ENCODE results near the gene GHSR.
"Not testable (repeated sequence)": the region's sequence is repeated elsewhere in the genome, so short reads cannot be mapped to it uniquely, and the experiment has no call there.

The GHSR gene, protein sequence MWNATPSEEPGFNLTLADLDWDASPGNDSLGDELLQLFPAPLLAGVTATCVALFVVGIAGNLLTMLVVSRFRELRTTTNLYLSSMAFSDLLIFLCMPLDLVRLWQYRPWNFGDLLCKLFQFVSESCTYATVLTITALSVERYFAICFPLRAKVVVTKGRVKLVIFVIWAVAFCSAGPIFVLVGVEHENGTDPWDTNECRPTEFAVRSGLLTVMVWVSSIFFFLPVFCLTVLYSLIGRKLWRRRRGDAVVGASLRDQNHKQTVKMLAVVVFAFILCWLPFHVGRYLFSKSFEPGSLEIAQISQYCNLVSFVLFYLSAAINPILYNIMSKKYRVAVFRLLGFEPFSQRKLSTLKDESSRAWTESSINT

DNA sequence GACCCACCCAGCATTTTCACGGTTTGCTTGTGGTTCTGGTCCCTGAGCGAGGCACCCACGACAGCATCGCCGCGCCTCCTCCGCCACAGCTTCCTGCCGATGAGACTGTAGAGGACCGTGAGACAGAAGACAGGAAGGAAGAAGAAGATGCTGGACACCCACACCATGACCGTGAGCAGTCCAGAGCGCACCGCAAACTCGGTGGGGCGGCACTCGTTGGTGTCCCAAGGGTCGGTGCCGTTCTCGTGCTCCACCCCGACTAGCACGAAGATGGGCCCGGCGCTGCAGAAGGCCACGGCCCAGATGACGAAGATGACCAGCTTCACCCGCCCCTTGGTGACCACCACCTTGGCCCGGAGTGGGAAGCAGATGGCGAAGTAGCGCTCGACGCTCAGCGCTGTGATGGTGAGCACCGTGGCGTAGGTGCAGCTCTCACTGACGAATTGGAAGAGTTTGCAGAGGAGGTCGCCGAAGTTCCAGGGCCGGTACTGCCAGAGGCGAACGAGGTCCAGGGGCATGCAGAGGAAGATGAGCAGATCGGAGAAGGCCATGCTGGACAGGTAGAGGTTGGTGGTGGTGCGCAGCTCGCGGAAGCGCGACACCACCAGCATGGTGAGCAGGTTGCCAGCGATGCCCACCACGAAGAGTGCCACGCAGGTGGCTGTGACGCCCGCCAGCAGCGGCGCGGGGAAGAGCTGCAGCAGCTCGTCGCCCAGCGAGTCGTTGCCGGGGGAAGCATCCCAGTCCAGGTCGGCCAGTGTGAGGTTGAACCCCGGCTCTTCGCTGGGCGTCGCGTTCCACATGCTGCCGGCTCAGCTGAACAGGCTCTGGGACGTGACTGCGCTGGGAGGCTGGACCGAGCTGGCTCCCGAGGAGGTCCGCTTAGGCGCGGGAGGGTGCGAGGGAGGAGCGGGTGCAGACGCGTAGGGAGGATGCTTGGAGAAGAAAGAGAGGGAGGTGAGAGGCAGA lies at the start of gene GHSR:
GHSR (minus strand) TSS at position 846 of the 969 bp plus-strand sequence; CDS start at position 803, 43 bp downstream.
- no peak for DNase-seq (ENCODE audit: low spot score)

DNA sequence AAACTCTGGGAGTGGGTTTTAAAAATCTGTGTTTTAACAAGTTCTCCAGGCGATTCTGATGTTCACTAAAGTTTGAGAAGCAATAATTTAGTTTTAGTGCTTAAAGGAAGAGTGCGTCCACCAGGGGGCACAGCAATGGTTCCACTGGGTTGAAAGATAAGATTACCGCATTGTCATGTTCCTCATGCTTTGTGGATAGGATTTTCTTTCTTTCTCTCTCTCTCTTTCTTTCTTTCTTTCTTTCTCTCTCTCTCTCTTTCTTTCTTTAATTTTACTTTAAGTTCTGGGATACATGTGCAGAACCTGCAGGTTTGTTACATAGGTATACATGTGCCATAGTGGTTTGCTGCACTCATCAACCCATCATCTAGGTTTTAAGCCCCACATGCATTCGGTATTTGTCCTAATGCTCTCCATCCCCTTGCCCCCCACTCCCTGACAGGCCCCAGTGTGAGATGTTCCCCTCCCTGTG lies 42.0 kb upstream of the GHSR start:
- not testable (repeated sequence) for DNase-seq (ENCODE audit: low spot score)

DNA sequence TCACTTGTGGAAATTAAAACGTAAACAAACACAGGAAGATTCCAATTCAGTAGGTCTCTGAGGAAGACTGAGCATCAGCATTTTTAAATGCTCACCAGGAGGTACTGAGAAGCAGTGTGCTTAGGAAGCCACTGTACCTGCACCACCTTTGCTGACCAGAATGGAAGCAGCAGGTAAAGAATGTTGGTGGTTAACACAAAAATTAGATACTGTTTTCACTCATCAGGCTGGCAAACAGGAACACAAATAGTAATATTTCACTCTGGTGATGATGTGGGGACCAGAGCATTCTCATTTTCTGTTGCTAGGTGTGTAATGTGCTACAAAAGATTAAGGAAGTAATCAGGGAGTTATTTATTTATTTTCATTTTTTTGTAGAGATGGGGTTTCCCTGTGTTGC lies 29.9 kb upstream of the GHSR start:
- no peak for DNase-seq (ENCODE audit: low spot score)

DNA sequence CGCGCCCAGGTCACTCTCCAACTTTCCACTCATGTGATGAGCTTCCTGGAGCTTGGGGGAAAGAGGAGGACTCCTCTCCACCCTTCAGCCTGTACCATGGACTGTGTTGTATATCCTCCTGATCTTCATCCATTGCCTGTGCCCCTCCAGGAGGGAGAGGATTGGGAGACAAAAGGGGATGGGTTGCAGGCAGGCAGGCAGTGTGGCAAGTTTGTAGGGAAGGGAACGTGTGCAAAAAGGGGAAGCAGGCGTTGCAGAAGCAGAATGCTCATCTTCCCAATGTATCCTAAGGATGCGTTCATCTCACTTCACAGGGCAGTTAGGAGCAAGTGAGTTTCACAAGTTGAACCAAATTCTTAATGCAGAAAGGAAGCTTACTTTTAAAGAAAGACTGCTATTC lies 28.1 kb upstream of the GHSR start:
- DNase-seq (ENCODE audit: low spot score): no peak

DNA sequence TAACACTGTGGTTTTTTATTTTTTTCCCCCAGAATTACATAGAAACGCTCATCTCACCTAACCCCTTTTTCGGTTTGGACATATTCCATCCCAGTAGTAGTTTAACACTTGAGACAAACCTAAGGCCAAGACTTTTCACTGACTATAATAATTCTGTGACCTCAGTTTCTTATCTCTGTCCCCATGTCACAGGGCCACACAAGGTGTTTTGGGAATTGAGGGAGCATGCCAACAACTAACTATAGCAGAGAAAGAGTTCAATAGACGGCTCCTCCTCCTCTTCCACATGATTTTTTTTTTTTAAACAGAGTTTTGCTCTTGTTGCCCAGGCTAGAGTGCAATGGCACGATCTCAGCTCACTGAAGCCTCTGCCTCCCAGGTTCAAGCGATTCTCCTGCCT lies 27.4 kb upstream of the GHSR start:
- no peak for DNase-seq (ENCODE audit: low spot score)

DNA sequence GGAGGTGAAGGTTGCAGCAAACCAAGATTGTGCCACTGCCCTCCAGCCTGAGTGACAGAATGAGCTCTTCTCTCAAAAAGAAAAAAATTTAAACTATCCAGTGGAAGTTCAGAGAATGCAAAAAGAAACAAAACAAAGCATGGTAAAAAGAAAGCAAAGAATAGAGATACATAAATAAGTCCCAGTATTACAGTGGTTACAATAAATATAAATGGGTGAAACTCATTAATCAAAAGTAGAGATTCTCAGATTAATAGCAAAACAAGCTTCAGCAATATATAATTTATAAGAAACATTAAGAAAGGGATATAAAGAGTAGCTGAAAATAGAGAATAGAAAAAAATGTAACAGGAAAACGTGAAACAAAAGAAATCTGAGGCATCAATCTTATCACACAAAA lies 23.6 kb upstream of the GHSR start:
- no peak for DNase-seq (ENCODE audit: low spot score)

DNA sequence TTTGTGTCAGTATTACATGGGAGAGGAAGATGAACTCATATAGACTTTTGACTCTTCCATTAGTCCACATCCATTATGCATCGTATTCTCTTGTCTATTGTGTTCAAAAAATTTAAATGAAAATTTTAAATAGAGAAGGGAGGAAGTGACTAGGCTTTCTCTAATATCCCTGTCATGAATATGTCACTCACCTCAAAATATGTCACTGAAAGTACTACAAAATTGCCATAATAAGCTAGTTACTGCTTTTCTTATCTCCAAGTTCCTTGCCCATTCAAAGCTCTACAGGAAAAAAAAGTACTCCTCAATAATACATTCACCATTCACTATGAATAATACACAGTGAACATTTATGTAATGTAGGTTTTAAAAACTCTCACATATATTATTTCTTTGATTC lies 22.3 kb upstream of the GHSR start:
- DNase-seq (ENCODE audit: low spot score): no peak

DNA sequence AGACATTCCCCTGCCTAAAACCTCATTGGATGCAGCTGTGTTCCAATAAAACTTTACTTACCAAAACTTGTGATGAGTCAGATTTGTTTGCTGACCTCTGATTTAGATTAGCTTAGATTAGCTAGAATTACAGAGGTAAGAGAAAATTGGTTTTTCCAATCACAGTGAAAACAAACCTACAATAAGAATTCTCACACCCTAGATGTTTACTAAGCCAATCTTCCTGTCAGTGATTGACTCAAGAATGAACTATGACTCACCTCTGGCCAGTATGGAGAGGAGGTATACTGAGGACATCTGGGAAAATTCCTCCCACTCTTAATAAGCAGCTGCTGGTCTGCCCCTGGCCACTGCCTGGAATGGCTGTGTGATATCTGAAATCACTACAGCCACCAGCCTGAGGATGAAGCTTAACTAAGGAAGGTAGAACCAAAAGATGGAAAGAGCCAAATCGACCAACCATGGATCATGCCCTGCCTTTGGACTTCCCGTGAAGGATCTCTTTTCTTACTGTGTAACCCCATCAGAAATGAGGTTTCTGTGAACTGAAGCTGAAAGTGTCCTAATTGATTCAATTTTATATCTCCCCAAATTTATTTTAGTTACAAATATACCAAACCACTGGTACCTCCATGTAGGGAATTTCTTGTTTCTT lies 19.0 kb upstream of the GHSR start:
- no peak for DNase-seq (ENCODE audit: low spot score)

DNA sequence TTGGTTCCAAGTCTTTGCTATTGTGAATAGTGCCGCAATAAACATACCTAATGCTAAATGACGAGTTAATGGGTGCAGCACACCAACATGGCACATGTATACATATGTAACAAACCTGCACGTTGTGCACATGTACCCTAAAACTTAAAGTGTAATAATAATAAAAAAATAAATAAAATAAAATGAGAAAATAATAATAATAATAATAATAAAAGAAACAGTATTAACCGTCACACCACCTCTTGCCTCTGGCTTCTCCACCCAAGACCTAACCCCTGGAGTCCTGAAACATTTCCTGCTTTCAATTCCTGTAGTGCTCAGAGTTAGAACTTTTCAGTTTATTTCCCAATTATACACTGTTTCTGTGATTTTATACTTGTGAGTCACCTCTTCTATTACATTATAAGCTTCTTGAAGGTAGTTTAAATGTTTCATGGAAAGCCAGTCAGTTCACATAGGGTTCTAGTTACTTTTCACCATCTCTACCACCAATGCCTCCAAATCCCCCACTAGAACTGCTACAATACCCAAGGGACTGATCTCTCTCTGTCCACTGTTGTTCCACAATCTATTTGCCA lies 18.4 kb upstream of the GHSR start:
- no peak for DNase-seq (ENCODE audit: low spot score)

DNA sequence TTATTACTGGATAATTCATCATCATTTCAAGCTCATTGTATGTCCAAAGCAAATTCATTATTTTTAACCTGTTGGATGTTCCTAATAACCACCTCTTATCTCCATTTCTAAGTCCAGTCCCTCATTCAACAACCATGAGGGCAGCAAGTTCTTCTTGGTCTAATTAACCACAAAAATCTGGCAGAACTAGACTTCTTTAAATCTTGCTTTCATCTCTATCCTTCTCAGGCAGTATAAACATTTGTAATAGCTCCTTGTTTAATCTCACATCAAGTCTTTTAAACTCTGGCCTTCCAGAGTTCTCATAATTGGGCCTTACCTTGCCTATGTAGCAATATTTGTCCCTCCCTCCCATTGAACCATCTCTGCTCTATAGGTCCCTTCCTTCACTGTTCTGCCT lies 17.0 kb upstream of the GHSR start:
- no peak for DNase-seq (ENCODE audit: low spot score)

DNA sequence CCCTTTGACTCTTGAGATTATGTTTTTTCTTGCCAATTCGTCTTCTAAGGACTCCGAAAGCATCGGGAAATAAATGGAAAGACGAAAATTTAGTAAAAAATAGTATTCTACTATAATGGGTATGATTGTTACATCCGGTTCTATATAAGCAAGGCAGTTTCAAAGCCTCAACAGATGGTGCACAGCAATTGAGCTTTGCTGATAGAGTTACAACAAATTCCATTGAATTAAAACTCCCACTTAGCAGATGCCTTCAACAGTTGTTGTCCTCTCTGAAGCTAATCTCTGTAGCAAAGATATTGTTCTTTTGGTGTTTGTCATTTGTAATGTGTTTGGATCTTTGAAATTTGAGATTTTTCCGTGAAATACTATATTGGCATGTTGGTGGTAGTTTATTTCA lies 16.1 kb upstream of the GHSR start:
- no peak for DNase-seq (ENCODE audit: low spot score)

DNA sequence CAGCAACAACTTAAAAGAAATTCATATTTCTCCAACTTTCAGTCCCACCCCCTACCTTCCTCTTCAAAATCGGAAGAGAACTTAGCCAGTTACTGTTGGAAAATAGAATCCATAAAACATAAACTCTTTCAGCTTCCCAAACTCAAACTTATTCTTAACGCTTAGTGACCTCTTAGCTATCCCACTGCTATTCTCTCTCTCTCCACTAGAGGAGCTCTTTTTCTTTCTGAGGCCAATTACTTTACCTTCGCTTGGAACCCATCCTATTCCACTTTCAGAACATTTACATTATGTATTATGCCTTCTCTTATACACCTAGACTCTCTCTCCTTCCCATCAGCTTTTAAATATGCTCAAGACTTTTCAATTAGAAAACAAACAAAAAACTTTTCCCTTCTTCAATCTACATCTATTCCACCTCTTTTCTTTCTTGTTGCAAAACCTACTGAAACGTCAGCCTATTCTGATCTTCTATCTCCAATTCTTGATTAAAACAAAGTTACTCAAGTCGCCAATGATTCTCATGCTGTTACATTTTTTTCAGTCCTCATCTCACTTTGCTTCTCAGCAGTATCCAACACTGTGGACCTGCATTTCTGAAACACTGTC lies 13.4 kb upstream of the GHSR start:
- no peak for DNase-seq (ENCODE audit: low spot score)

DNA sequence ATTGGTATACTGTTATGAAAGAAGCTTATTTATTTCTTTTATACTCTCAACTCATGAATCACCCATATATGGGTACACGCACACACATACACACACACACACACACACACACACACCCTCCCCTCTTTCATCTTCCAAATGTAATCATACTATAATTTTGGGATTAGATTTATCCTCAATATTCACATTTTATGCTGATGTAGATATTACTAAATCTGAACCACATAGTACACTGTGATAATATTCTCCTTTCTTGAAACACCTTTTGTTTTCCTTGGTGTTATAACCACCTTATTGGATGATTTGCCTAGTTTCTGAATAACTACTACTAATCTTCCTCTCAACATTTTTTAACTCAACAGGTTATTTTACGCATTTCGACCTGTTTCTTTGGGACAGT lies 8.1 kb upstream of the GHSR start:
- no peak for DNase-seq (ENCODE audit: low spot score)

DNA sequence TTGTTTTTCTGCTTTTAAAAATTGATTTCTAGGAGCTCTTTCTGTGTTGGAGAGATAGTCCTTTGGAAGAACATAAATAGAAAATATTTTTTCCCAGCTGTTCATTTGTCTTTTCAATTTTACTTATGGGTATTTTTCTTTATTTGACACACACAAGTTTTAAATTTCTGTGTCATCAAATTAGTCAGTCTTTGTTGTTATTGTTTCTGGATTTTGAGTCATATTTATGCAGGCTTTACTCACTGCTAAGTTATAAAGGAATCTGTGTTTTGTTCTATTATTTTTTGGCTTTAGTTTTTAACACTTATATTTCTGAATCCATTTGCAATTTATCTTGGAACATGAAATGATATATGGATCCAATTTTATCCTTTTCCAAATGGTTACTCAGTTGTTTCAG lies 5.9 kb upstream of the GHSR start:
- DNase-seq (ENCODE audit: low spot score): no peak

DNA sequence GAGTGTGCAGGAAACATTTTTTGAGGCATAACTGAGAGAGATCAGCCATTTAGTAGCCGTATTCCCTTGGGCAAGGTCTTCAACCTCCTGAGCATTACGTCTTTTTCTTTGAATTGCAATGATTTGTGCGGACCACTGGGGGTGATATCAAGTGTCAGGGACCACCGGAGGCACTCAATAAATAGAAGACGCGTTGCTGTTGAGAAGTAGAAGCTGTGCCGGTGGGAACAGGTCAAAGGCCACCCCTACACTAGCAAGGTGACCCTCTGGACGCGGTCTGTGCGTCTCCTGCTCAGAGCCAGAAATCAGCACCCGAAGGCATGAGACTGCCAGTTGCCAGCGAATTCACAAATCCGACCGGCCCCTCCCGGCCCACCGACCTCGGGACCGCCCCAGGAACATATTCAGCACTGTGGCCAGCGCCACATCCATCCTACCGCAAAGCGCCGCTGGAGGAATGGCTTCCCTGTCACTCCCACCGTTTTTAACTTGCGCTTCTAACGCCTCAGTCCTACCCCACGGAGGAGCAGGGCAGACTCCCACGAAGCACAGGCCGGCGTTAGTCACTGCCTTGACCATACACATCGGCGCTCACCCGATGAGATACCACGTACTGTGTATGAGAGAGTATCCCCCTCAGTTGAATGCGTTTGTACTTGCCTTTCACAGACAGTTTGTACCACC lies 1.4 kb upstream of the GHSR start:
- no peak for DNase-seq (ENCODE audit: low spot score)

DNA sequence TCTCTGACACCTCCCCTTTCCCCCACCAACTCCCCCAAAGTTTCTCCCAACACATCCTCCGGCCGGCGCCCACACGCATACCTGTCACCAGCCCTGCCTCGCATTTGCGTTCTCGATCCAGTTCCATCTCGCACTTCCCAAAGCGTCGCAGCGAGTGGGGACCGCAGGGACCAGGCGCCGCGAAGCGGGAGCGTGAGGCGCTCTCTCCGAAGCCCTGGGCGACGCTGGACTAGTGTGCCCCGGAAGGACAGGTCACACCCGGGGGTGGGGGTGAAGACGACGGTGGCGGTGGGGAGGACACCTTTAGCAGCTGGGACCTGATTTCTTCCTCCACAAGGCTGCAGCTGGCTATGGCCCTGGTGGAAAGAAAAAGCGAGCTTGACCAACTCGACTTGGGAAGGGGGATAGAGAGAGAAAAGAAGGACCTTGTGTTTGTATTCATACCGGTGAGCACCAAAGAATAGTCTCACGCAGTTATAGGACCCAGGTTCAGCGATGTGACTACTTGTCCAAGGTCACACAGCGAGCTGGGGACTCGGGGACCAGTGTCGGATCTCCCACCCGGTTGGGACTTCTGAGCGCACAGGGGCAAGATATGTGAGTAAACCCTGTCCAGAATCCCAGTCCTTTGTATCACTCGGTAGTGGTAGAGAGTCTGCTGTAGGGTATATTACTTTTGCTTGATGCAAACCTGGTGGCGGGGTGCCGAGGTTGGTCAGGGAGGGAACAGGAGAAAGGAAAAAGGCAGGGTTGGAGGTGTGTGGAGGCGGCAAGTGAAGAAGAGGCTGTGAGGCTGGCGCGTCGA lies 607 bp upstream of the GHSR start:
- DNase-seq (ENCODE audit: low spot score): no peak

DNA sequence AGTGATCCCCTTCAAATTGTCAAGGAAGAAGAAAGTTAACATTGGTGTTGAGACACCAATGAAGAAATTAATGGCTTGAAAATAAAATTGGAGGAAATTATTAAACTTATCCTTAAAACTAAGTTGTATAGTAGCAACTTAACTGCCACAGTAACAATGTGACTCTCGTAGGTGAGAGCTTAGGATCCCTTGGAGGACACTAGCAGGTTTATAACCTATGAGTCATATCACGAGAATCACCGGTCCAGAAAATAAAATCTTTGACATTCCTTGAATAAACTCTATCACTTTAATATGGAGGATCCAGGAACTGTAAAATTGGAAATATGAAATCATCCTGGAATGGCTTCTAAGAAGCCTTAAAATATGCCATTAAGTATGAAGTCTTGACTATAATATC lies 2.1 kb downstream of the GHSR start:
- no peak for DNase-seq (ENCODE audit: low spot score)

DNA sequence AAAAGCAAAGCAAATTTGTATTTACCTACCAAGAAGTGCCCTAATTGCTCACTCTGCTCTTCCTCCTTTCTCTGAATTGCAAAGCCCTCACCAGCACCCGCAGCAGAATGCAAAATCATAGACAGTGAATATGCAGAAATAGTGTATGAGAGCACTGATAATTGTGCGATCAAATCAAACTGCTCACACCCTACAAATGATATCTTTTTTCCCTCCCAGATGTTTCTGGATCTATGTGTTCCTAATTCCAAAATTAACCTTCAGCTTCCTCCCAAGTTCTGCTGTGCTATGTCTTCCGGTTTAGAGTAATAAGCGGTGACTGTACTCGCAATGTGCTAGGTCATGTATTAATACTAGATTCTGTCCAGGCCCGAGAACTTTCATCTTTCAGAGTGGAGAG lies 3.4 kb downstream of the GHSR start:
- DNase-seq (ENCODE audit: low spot score): no peak

DNA sequence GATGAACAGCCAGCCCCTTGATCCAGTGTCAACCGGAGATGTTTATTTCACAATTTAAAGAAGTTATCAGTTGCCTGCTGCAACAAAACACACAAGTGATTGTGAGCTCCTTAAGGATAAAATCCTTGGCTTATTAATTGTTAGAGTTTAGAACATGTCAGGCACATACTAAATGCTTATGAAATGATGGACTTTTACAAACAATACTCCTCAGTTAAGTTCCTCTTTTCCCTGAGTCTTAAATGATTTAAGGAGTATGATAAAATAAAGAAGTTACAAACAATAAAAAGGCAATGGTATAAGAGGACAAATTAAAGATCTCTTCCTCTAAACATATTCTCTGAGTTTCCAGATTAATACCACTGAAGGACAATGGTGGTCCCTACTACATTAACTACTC lies 5.7 kb downstream of the GHSR start:
- no peak for DNase-seq (ENCODE audit: low spot score)

DNA sequence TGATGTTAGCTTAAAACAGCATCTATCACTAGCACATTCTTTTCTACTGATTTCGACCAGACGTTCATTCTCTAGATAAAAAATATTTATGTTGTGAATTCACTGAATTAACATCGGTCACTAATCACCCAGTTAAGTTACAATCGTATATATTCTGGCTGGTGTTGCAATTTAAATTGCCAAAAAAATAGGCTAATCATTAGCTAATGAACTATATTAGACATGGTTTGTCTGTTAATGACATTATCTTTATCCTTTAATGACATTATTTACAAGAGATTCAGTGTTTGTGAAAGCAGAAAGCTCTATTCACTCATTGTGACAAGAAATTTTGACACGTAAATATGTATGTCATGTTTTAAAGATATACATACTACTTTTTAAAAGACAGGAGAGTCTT lies 6.7 kb downstream of the GHSR start:
- no peak for DNase-seq (ENCODE audit: low spot score)
